NCI-H524 (cell line): ENCODE measurements around the gene HHIPL1.

Source experiments
- DNase-seq, 2 experiments: peaks; one replicate each; lab custom pipeline; 2025; lab: John Stamatoyannopoulos, UW

HHIPL1 gene

GRCh38 chr14:99689266-99690236, 44.6 kb downstream of the HHIPL1 start:
- no peak for DNase-seq

GRCh38 chr14:99690636-99691035, 45.7 kb downstream of the HHIPL1 start:
- DNase-seq, result no peak

- no peak for DNase-seq
Measured at GRCh38 chr14:99691111-99691885, 46.4 kb downstream of the HHIPL1 start.

- DNase-seq, result no peak
Measured at GRCh38 chr14:99693918-99694317, 49.0 kb downstream of the HHIPL1 start.

GRCh38 chr14:99696929-99697328, 52.0 kb downstream of the HHIPL1 start:
- no peak for DNase-seq

GRCh38 chr14:99698236-99698635, 53.3 kb downstream of the HHIPL1 start:
- DNase-seq, result no peak

- no peak for DNase-seq
Measured at GRCh38 chr14:99698642-99699041, 53.7 kb downstream of the HHIPL1 start.

GRCh38 chr14:99699085-99699760, 54.3 kb downstream of the HHIPL1 start:
- no peak for DNase-seq

GRCh38 chr14:99699861-99700260, 54.9 kb downstream of the HHIPL1 start:
- DNase-seq, result no peak

- no peak for DNase-seq
Measured at GRCh38 chr14:99700379-99700778, 55.5 kb downstream of the HHIPL1 start.

GRCh38 chr14:99701260-99701659, 56.3 kb downstream of the HHIPL1 start:
- no peak for DNase-seq

- DNase-seq, result no peak
Measured at GRCh38 chr14:99702115-99702514, 57.2 kb downstream of the HHIPL1 start.

GRCh38 chr14:99703381-99703780, 58.5 kb downstream of the HHIPL1 start:
- no peak for DNase-seq

GRCh38 chr14:99704037-99704436, 59.1 kb downstream of the HHIPL1 start:
- no peak for DNase-seq

GRCh38 chr14:99706107-99706900, 61.4 kb downstream of the HHIPL1 start:
- no peak for DNase-seq

- DNase-seq, result no peak
Measured at GRCh38 chr14:99707420-99707819, 62.5 kb downstream of the HHIPL1 start.

GRCh38 chr14:99707921-99708320, 63.0 kb downstream of the HHIPL1 start:
- DNase-seq, result no peak

- no peak for DNase-seq
Measured at GRCh38 chr14:99708449-99708848, 63.5 kb downstream of the HHIPL1 start.

- no peak for DNase-seq
Measured at GRCh38 chr14:99713972-99714371, 69.0 kb downstream of the HHIPL1 start.

- no peak for DNase-seq
Measured at GRCh38 chr14:99715266-99716000, 70.5 kb downstream of the HHIPL1 start.
